Lung (tissue), 12 donors: ENCODE measurements around the gene TTLL10. TPM values are rescaled to one million over a fixed set of nuclear protein-coding genes. Genes with fewer than 3 reads are reported as not detected.

Experiments used
- ATAC-seq: fragments of 200-7000 bp; cut with Tn5 transposase; one replicate; pipeline ENCODE4 v1.9.1; 2020; ENCODE audit warnings: moderate number of reproducible peaks; ENCODE audit not compliant: insufficient read depth, low FRiP score
- DNase-seq, 3 donors: peaks; one replicate each; pipeline ENCODE4 v3.0.0-alpha.2; 2013 to 2017
- H3K27ac ChIP-seq, 2 donors: one replicate each; pipeline ENCODE4 v1.5.1; 2013; ENCODE audit warnings: mild to moderate bottlenecking in 2 of 2, moderate library complexity in 2 of 2, control low read depth in 1 of 2, inconsistent platforms in 1 of 2, low read depth in 1 of 2, low read length in 1 of 2
- H3K27me3 ChIP-seq, 3 donors: one replicate each; pipeline ENCODE4 v1.5.1; 2013; ENCODE audit warnings: low read length in 2 of 3; ENCODE audit not compliant: control insufficient read depth in 3 of 3, insufficient read depth in 3 of 3
- H3K36me3 ChIP-seq, 4 donors: one replicate each; pipeline ENCODE4 v1.5.1; 2013; ENCODE audit warnings: low read length in 4 of 4, mild to moderate bottlenecking in 1 of 4, moderate library complexity in 1 of 4; ENCODE audit not compliant: control insufficient read depth in 4 of 4, insufficient read depth in 4 of 4
- H3K4me1 ChIP-seq, 5 donors: one replicate each; pipeline ENCODE4 v1.5.1; 2013; ENCODE audit warnings: low read length in 5 of 5, mild to moderate bottlenecking in 2 of 5, moderate library complexity in 1 of 5; ENCODE audit not compliant: control insufficient read depth in 5 of 5, insufficient read depth in 5 of 5
- H3K4me3 ChIP-seq: one replicate; pipeline ENCODE4 v1.5.1; 2013; ENCODE audit warnings: mild to moderate bottlenecking, control low read depth, moderate library complexity
- H3K9ac ChIP-seq, 2 donors: one replicate each; pipeline ENCODE4 v1.5.1; 2013; ENCODE audit warnings: low read length in 2 of 2, control low read depth in 1 of 2; ENCODE audit not compliant: insufficient read depth in 1 of 2
- H3K9me3 ChIP-seq, 4 donors: one replicate each; pipeline ENCODE4 v1.5.1; 2013; ENCODE audit warnings: low read length in 3 of 4, mild to moderate bottlenecking in 1 of 4, moderate library complexity in 1 of 4; ENCODE audit not compliant: control insufficient read depth in 4 of 4, insufficient read depth in 3 of 4
- WGBS, 2 donors: extraction: QIAGEN DNeasy Blood & Tissue Kit; methylation state at CpG; one replicate each; pipeline ENCODE4 v1.1.7; 2013; 5-methylcytosine and 5-hydroxymethylcytosine counted together
- polyA plus RNA-seq, 2 donors: library from polyadenylated mRNA; stranded (reverse); fragments of 200-250 nt; gene quantifications; one replicate each; pipeline ENCODE4 v1.2.1, GENCODE V29; 2013
- total RNA-seq, 2 donors: library from RNA; depleted of rRNA in 1 of 2; stranded (reverse); fragments of >200 nt in 1 of 2; gene quantifications; one replicate each; pipeline ENCODE4 v1.2.1, GENCODE V29; 2014 to 2021
- TF ChIP-seq, protein P1 (sequence below): IDR thresholded peaks from 2 replicates; pipeline ENCODE4 v1.5.1; 2012; ENCODE audit warnings: mild to moderate bottlenecking; ENCODE audit errors: control extremely low read depth, extremely low read depth
- donor health status: control.
- donor health status: control.
- donor health status: Bipolar disorder and iron deficiency.
- donor health status: healthy.
- donor health status: DM: yes; HTN: yes; CAD: no.

TTLL10 gene
- total and polyA plus RNA-seq, 4 donors, result 3.7 to 19.7 (median 4.5) TPM

DNA sequence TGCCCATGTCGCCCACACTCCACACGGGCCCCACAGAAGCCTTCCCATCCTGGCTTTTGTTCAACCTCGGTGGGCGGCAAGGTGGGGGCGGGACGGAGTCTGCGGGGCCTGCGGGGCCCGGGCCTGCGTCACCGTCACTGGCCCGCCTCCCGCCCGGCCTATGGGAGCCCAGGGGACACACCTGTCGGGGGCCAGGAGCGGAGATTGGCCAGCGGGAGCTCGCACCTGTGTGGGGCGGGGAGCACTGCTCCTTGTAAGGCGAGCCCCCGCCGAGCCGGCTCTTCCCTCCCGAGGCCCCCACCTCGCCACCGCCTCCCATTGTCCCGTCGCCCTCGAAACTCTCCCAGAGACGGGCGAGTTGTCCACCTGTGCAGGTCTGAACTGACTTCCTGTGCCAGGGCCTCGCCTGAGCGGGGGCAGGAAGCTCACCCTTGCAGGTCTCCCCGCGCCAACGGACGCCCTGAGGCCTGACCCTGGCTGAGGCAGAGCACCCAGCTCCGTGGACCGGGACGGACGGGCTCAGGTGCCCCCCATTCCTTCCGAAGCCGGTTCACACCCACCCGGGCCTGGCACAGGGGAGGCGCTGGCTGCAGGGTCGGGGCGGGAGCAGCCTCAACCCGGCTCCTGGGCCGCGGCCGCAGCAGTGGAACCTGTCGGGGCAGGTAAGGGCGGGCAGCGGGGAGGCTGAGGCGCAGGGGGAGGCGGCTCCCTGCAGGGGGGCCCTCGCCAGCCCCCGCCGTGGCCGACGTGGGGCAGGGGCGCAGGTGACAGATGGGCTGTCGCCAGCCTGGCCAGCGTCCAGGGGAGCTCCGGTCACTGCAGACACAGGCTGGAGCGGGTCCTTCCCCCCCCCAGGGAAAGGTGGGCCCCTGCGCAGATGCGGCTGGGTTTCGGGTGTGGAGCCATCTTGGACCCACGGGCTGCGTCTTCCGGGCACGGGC, 10.8 kb upstream of the TTLL10 start:
- Histone ChIP-seq H3K4me1 (peaks cover 0 to 19% (median 6%) of the 10 kb centered on the region in 5 donors), H3K9ac (no peak overlapping the region), H3K36me3 (no peaks in the 10 kb centered on the region), H3K27me3 (peaks cover 0 to 3% (median 0%) of the 10 kb centered on the region in 3 donors), H3K4me3 (peak overlapping the region; percentile 55), H3K9me3 (no peaks in the 10 kb centered on the region), H3K27ac (peak overlapping the region in 1 of 2 donors; percentile 87)
- DNase-seq, result peak; percentile 56 to 82 (median 80)
- WGBS, 2 donors, result 54 to 81% methylated on average over 71 to 73 of the region's 73 CpGs
- TF ChIP-seq, protein P1, sequence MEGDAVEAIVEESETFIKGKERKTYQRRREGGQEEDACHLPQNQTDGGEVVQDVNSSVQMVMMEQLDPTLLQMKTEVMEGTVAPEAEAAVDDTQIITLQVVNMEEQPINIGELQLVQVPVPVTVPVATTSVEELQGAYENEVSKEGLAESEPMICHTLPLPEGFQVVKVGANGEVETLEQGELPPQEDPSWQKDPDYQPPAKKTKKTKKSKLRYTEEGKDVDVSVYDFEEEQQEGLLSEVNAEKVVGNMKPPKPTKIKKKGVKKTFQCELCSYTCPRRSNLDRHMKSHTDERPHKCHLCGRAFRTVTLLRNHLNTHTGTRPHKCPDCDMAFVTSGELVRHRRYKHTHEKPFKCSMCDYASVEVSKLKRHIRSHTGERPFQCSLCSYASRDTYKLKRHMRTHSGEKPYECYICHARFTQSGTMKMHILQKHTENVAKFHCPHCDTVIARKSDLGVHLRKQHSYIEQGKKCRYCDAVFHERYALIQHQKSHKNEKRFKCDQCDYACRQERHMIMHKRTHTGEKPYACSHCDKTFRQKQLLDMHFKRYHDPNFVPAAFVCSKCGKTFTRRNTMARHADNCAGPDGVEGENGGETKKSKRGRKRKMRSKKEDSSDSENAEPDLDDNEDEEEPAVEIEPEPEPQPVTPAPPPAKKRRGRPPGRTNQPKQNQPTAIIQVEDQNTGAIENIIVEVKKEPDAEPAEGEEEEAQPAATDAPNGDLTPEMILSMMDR, result no peak
- peak; percentile 44 for ATAC-seq

DNA sequence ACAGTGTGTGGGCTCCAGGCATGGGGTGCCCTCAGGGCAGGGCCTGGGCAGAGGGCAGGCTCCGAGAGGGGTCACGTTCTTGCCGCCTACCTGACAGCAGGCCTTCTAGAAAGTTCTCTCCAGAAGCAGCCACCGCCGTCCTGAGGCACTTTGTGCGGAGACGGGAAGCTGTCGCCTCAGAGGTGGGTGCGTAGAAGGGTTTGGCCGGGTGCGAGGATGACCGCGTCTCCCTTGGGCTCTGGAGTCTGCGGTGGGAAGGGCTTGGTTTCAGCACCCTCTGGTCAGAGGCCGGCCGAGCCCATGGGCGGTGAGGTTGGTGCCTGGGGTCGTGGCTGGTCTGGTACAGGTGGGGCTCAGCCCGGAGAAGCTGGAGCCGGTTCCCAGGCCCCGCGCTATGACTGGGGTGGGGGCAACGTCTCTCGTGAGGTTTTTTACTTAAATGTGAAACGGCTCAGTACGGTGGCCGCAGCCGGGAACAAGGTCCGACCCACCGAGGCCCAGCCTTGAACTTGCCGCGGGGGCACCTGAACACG, 10.1 kb upstream of the TTLL10 start:
- WGBS, 2 donors, result 75 to 93% methylated on average over 33 of the region's 33 CpGs
- TF ChIP-seq, protein P1, result no peak
- peaks cover 0 to 14% (median 2%) of the 10 kb centered on the region in 5 donors for H3K4me1 ChIP-seq
- peak overlapping the region; percentile 55 for H3K4me3 ChIP-seq
- peak overlapping the region in 1 of 2 donors; percentile 46 for H3K9ac ChIP-seq
- H3K36me3 ChIP-seq, result no peaks in the 10 kb centered on the region
- H3K27me3 ChIP-seq, result peaks cover 0 to 3% (median 0%) of the 10 kb centered on the region in 3 donors
- no peak for DNase-seq
- H3K27ac ChIP-seq, result peak overlapping the region in 1 of 2 donors; percentile 87
- ATAC-seq, result no peak
- no peaks in the 10 kb centered on the region for H3K9me3 ChIP-seq

DNA sequence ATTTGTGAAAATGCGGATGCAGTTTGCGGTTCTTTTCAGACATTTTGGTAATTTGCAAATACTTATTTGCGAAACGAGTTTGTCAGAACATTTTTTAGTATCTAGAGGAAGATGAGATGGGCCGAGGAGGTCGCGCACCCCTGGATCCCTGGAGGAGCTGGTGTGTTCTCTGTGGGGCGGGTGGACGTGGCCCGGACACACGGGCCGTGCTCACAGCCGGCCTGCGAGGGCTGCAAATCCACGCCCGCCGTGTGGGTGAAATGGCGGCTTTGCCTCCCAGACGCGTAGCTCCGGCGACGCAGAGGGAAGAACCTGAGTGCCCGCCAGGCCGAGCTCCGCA, 9.3 kb upstream of the TTLL10 start:
- H3K4me1 ChIP-seq, result peaks cover 0 to 12% (median 0%) of the 10 kb centered on the region in 5 donors
- no peak overlapping the region for H3K4me3 ChIP-seq
- DNase-seq (no peak), ATAC-seq (no peak)
- H3K9ac ChIP-seq, result peak overlapping the region in 1 of 2 donors; percentile 46
- no peak overlapping the region for H3K27ac ChIP-seq
- H3K36me3 ChIP-seq, result no peaks in the 10 kb centered on the region
- no peaks in the 10 kb centered on the region for H3K9me3 ChIP-seq
- TF ChIP-seq, protein P1, result no peak
- 67 to 87% methylated on average over 22 to 26 of the region's 26 CpGs for WGBS, 2 donors
- H3K27me3 ChIP-seq, result peaks cover 0 to 3% (median 2%) of the 10 kb centered on the region in 3 donors
